ENCODE results near the gene TFB1M. TPM values are rescaled to one million over a fixed set of nuclear protein-coding genes. Genes with fewer than 3 reads are reported as not detected.
A peak's percentile ranks its signal among the peaks of the same experiment; 100 is the strongest.

TFB1M gene
- total and polyA plus RNA-seq, 9 of the 15 experiments (the other 6 are each of a cell fraction or from before 2014, with no cell fraction given): 34.6 to 145 (median 40.4) TPM

GRCh38 chr6:155314773-155315515 lies 660 bp upstream of the TFB1M start:
- TSS peak; percentile 98 for BruUV-seq (replicated peaks)
- peaks cover 29% of the 10 kb centered on the region for H3K36me3 ChIP-seq (ENCODE audit: control insufficient read depth, insufficient read depth, low read length)
- peak overlapping the region; percentile 88 for H3K4me3 ChIP-seq
- H3K79me2 ChIP-seq (ENCODE audit: control insufficient read depth, insufficient read depth, low read length): peaks cover 23% of the 10 kb centered on the region
- no peak for FAIRE-seq
- peak overlapping the region; percentile 94 for H3K27ac ChIP-seq (ENCODE audit: extremely low read depth, low read depth, low read length)
- DNase-seq (ENCODE audit: extremely low read depth in 1 of 4, low spot score in 3 of 4): peak; percentile 43 to 86 (median 56)
- H3K9me3 ChIP-seq (replicated peaks; ENCODE audit: control insufficient read depth, insufficient read depth, low read depth, low read length): no peaks in the 10 kb centered on the region
- H3K4me2 ChIP-seq (ENCODE audit: insufficient read depth, low read length): peak overlapping the region; percentile 94
- H2AFZ ChIP-seq (ENCODE audit: low read depth, low read length): peak overlapping the region; percentile 98
- ATAC-seq: peak; percentile 64
- no peaks in the 10 kb centered on the region for H4K20me1 ChIP-seq (replicated peaks; ENCODE audit: control insufficient read depth, insufficient read depth, low read length)
- peak overlapping the region; percentile 75 to 88 for H3K9ac ChIP-seq (ENCODE audit: insufficient read depth in 1 of 2, low read depth in 2 of 2, low read length in 2 of 2)
- WGBS (ENCODE audit: insufficient coverage, low coverage, missing lambda C conversion rate): under 1% methylated on average over 20 of the region's 20 CpGs
- no peaks in the 10 kb centered on the region for H3K9me1 ChIP-seq (ENCODE audit: control insufficient read depth, insufficient read depth, low read length)
- H3K27me3 ChIP-seq (ENCODE audit: control insufficient read depth in 2 of 2, insufficient read depth in 2 of 2, low read length in 2 of 2): no peaks in the 10 kb centered on the region
- in situ Hi-C loops (cut with MboI): loop anchor here (25.0 kb wide), 1 partner anchor 1872 kb away; no protein-coding TSS in a partner anchor
- H3K4me1 ChIP-seq (replicated peaks in 1 of 2; ENCODE audit: control insufficient read depth in 2 of 2, insufficient read depth in 2 of 2, low read length in 2 of 2): peaks cover 4 to 7% of the 10 kb centered on the region in 2 experiments; a peak in 3 of 5 replicates
- ChIA-PET POLR2A (interaction anchor here (0.8 to 1.5 kb wide), 6 partner anchors 8 to 110 kb away, joined by 3 to 6 read pairs (median 4); no protein-coding TSS in a partner anchor), CTCF (ENCODE audit: low intra/inter-chr PET ratio) (no interaction called here)
- intact Hi-C loops (cut with micrococcal nuclease): loop anchor here (5.0 to 10.0 kb wide), 2 partner anchors 638 to 1370 kb away; no protein-coding TSS in a partner anchor
- TF ChIP-seq, protein P1, sequence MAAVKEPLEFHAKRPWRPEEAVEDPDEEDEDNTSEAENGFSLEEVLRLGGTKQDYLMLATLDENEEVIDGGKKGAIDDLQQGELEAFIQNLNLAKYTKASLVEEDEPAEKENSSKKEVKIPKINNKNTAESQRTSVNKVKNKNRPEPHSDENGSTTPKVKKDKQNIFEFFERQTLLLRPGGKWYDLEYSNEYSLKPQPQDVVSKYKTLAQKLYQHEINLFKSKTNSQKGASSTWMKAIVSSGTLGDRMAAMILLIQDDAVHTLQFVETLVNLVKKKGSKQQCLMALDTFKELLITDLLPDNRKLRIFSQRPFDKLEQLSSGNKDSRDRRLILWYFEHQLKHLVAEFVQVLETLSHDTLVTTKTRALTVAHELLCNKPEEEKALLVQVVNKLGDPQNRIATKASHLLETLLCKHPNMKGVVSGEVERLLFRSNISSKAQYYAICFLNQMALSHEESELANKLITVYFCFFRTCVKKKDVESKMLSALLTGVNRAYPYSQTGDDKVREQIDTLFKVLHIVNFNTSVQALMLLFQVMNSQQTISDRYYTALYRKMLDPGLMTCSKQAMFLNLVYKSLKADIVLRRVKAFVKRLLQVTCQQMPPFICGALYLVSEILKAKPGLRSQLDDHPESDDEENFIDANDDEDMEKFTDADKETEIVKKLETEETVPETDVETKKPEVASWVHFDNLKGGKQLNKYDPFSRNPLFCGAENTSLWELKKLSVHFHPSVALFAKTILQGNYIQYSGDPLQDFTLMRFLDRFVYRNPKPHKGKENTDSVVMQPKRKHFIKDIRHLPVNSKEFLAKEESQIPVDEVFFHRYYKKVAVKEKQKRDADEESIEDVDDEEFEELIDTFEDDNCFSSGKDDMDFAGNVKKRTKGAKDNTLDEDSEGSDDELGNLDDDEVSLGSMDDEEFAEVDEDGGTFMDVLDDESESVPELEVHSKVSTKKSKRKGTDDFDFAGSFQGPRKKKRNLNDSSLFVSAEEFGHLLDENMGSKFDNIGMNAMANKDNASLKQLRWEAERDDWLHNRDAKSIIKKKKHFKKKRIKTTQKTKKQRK (IDR thresholded peaks at IDR 0.05; ENCODE audit: borderline replicate concordance, low read depth, low read length): no peak
- TF ChIP-seq ZNF699 (CRISPR knock-in tag; IDR thresholded peaks at IDR 0.05; ENCODE audit: insufficient replicate concordance) (no peak), TEAD2 (tag; IDR thresholded peaks at IDR 0.05) (no peak), MNT (conservative IDR thresholded peaks at IDR 0.05) (peak; percentile 89 to 91), ETV1 (tag; conservative IDR thresholded peaks at IDR 0.05; ENCODE audit: low read depth) (peak; percentile 85), ZNF316 (IDR thresholded peaks at IDR 0.05) (no peak), POLR2A (conservative IDR thresholded peaks at IDR 0.05) (peak; percentile 87), ZNF780A (CRISPR knock-in tag; IDR thresholded peaks at IDR 0.05) (no peak), HCFC1 (IDR thresholded peaks at IDR 0.05; ENCODE audit: low read depth, low read length) (no peak), MCM2 (IDR thresholded peaks at IDR 0.05; ENCODE audit: low read depth) (no peak), ESRRA (IDR thresholded peaks at IDR 0.05; ENCODE audit: borderline replicate concordance, low read depth) (no peak), SRF (CRISPR knock-in tag; IDR thresholded peaks at IDR 0.05) (no peak), TBP (optimal IDR thresholded peaks at IDR 0.05; ENCODE audit: low read depth, low read length) (peak; percentile 73), EZH2 (IDR thresholded peaks at IDR 0.05; ENCODE audit: borderline replicate concordance, low read depth, low read length) (no peak), SREBF2 (CRISPR knock-in tag; IDR thresholded peaks at IDR 0.05) (0 out of 2 replicates have a peak, but pooled peaks have one; percentile 55)
- TF ChIP-seq, protein P2, sequence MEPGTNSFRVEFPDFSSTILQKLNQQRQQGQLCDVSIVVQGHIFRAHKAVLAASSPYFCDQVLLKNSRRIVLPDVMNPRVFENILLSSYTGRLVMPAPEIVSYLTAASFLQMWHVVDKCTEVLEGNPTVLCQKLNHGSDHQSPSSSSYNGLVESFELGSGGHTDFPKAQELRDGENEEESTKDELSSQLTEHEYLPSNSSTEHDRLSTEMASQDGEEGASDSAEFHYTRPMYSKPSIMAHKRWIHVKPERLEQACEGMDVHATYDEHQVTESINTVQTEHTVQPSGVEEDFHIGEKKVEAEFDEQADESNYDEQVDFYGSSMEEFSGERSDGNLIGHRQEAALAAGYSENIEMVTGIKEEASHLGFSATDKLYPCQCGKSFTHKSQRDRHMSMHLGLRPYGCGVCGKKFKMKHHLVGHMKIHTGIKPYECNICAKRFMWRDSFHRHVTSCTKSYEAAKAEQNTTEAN (CRISPR knock-in tag; IDR thresholded peaks at IDR 0.05): 0 out of 2 replicates have a peak, but pooled peaks have one; percentile 7
